ENCODE measurements around the gene ELFN2.
A peak's percentile ranks its signal among the peaks of the same experiment; 100 is the strongest.

The ELFN2 gene

GRCh38 chr22:37353839-37354238 lies 73.4 kb downstream of the ELFN2 start:
- peak in 1 of 2 experiments; percentile 42 for DNase-seq

- DNase-seq, result no peak
Measured at GRCh38 chr22:37352481-37352880, 74.8 kb downstream of the ELFN2 start.

DNA sequence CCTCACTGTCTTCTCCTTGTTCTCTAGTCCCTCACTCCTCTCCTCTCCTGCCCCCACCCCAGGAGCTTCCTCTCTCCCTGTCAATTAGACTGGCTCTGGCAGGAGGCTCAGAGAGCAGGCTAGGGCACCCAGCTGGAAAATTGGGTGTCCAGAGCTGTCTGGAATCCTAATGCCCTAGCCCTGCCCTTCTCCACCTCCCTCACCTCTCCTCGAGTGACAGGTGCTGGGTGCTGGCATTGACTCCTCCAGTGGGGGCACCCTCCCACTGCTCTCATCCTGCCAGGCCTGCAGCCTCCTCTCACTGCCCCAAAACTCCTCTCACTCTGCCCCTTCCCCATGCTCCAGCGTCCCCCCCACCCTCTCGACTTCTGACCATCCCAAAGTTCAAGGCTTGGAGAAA lies 76.0 kb downstream of the ELFN2 start:
- peak in 1 of 2 experiments; percentile 26 for DNase-seq

- DNase-seq, result no peak
Measured at GRCh38 chr22:37349043-37349814, 78.0 kb downstream of the ELFN2 start.

DNA sequence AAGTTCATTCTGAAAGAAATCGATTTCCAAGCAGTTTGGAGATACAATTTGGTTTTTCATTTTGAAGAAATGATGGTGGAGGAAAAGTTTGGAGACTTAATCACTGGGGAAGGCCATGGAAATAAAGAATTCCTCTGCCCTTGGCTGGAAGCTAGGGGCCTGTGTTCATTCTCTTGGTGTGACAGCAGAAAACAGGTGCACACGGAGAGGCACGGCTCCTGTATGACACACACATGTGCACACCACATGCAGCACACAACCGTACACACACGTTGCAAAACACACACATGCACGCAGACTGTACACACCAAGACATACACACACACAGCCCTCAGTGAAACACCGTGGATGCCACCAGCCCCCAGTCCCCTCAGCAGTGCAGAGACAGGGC lies 80.8 kb downstream of the ELFN2 start:
- DNase-seq, result no peak

GRCh38 chr22:37345863-37346504 lies 81.3 kb downstream of the ELFN2 start:
- no peak for DNase-seq

- DNase-seq, result no peak
Measured at GRCh38 chr22:37344735-37345449, 82.4 kb downstream of the ELFN2 start.

GRCh38 chr22:37343863-37344734 lies 83.2 kb downstream of the ELFN2 start:
- no peak for DNase-seq

DNA sequence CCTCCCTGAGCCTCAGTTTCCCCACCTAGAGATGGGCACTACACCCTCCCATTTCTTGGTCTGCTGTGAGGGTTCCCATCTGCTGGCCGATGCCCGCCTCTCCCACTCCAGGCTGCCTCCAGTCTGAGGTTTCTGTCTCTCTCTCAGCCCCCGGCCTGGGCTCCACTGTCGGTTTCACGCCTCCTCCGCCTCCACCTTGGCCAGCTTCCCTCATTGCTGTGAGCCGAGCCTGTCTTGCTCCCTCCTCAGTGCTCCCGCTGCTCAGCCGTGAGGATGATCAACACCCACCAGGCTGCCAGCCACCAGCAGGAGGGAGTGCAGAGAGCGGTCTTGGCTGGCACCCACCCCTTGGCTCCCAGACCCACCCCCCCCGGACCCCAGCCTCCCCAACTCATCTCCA lies 83.9 kb downstream of the ELFN2 start:
- DNase-seq, result no peak

- DNase-seq, result no peak
Measured at GRCh38 chr22:37342065-37342464, 85.2 kb downstream of the ELFN2 start.

GRCh38 chr22:37340331-37341262 lies 86.7 kb downstream of the ELFN2 start:
- DNase-seq, result peak; percentile 59 to 77

GRCh38 chr22:37338539-37339246 lies 88.6 kb downstream of the ELFN2 start:
- DNase-seq, result no peak

DNA sequence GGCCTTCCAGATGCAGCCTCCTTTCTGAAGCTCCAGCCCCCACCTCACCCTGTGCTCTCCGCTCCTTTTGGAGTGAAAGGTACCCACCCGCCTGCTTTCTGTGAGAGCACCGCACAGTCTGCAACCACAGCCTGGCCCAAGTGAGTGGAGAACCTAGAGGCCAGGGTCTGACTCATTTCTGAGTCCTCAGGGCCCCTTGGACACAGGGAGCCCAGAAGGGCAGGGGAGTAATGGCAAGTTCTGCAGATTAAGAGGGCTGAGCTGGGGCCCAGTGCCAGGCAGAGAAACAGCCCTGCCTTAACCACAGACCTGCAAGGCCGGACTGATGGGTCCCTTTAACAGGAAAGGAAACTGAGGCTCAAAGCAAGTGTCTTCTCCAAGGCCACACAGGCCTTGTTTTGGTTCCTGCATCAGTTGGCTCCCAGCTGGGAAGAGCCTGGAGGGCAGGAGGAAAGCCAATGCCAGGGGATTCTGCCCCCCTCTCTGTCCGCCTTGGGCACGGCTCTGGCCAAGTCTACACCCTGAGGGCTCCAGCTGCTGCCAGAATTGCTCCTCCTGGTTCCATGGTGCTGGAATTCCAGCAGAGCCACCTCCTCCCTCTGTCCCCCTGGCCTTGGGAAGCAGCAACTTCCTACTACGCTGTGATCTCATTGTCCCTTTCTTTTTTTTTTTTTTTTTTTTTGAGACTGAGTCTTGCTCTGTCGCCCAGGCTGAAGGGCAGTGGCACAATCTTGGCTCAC lies 89.9 kb downstream of the ELFN2 start:
- no peak for DNase-seq

DNA sequence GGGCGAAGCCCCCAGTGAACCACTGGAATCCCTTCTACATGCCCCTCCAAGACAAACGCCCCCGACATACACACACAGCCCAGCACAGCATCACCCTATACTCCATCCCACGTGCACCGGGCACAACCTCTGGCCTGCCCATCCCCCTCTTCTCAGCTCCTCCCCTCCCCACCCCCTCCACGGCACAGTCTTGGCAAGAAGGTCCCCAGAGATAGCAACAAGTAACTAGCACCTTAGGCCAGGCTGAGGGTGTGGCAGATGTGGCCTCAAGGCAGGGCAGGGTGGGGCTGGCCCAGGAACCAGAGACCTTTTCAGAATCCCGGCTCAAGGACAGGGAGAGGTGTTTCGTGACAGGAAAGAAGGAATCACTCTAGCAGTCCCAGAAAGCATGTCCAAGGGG lies 90.7 kb downstream of the ELFN2 start:
- DNase-seq, result no peak

DNA sequence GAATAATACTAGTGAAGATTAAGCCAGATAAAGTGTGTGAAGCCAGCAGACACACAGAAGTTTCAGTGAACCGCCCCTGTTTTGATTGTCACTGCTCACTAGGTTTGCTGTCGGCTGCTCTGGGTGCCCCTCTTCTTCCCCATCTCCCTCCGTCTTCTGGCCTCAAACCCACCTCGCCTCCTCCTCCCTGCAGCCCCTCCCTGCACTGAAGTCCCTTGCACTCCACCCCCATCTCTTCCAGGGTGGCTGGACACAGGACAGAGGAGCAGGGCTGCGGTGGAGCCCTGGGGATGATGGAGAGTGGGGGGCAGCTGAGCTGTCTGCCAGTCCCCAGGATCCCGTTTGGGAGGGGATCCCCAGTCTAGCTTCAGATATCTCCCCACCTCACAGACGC lies 91.5 kb downstream of the ELFN2 start:
- DNase-seq, result peak; percentile 64 to 68

DNA sequence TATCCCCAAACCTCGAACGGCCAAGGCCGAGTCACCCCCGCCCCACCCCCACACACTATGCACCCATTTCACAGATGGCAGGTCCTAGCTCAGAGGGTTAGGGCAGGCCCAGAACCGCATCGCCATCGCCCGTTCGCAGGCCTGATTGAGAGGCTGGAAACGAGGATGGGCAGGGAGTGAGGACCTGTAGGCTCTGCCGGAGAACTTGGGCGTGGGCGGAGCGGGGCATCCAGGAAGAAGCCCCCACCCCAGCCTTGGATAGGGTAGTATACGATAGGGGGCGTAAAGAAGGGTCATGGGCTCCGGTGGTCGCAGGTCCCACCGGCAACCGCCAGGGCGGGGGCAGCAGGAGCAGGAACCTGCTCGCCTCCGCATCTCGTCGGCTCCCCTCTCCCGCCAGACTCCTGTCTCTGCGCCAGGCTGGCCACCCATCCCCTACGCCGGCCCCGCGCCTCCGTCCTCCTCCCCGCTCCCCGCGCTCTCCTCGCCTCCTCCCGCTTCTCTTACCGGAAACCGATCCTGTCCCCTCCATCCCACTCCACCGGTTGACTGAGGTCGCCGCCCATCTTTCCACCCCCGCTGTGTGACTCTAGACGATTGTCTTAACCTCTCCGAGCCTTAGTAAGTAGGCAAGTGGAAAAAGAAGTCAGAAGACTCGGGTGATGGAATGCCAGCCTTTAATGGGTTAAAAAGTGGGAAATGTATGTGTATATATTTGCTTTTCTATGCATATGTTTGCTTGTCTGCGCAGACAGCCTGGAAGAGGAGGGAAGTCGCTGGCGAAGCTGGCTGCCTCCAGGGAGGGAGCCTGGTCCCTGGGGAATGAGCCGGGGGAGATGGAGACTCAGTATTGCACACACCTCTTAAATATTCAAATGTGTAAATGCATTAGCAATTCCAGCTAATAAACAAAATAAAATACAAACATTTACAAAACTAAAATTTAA lies 92.1 kb downstream of the ELFN2 start:
- DNase-seq, result peak; percentile 88 to 91

DNA sequence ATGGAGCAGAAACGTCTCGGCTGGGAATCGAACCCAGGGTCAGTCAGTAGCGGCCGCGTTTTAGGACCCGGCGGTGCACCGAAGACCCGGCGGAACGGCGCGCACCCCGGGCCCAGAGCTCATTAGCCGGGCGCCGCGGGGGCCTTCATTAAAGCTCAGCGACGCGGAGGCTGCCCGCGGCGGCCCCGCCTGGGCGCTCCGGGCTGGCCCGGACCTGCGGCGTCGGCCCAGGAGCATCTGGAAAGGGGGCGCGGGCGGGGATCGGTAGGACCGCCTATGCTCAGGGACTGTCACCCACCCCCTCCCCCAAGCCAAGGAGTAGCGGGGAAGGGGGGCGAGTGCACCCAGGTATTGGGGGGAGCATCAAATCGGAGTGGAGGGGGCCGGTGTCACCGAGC lies 92.8 kb downstream of the ELFN2 start:
- DNase-seq, result peak in 1 of 2 experiments; percentile 64

- DNase-seq, result peak in 1 of 2 experiments; percentile 34
Measured at GRCh38 chr22:37333724-37334460, 93.4 kb downstream of the ELFN2 start.

Data from NCI-H526 (cell line).